HFF-Myc (cell line): ENCODE data around the gene PTPRM.

Experiments
- DNase-seq: peaks from one replicate; pipeline ENCODE4 v3.0.0-alpha.2; 2011; ENCODE audit warnings: low read depth; ENCODE audit errors: extremely low read depth
- H3K4me3 ChIP-seq: replicated peaks from 2 replicates; pipeline ENCODE4 v1.5.1; 2011; ENCODE audit warnings: low read depth, mild to moderate bottlenecking, control low read depth, low read length
- CTCF ChIP-seq: IDR thresholded peaks from 2 replicates; pipeline ENCODE4 v1.5.1; 2012; ENCODE audit warnings: mild to moderate bottlenecking, low read depth, low read length, control low read depth; ENCODE audit errors: missing control alignments

The PTPRM gene

GRCh38 chr18:7618891-7619442 is 51.9 kb downstream of the PTPRM start:
- DNase-seq, result no peak
- TF ChIP-seq CTCF, result no peak
- no peak overlapping the region for H3K4me3 ChIP-seq

- no peak for DNase-seq
- no peak overlapping the region for H3K4me3 ChIP-seq
- no peak for TF ChIP-seq CTCF
Measured at GRCh38 chr18:7619676-7620075, 52.6 kb downstream of the PTPRM start.

- TF ChIP-seq CTCF, result no peak
Measured at GRCh38 chr18:7622721-7623120, 55.6 kb downstream of the PTPRM start.

GRCh38 chr18:7623681-7624080 is 56.6 kb downstream of the PTPRM start:
- no peak for TF ChIP-seq CTCF
- no peak for DNase-seq

More at GRCh38 chr18:7622721-7623120, 55.6 kb downstream of the PTPRM start:
- no peak for DNase-seq
- no peak overlapping the region for H3K4me3 ChIP-seq

GRCh38 chr18:7624697-7625096 is 57.6 kb downstream of the PTPRM start:
- no peak for TF ChIP-seq CTCF
- no peak for DNase-seq
- H3K4me3 ChIP-seq, result no peak overlapping the region

More at GRCh38 chr18:7623681-7624080, 56.6 kb downstream of the PTPRM start:
- no peak overlapping the region for H3K4me3 ChIP-seq

GRCh38 chr18:7626175-7626921 is 59.2 kb downstream of the PTPRM start:
- TF ChIP-seq CTCF, result no peak
- H3K4me3 ChIP-seq, result no peak overlapping the region
- DNase-seq, result no peak
